A549 (cell line): ENCODE measurements around the gene OR6B3. TPM values are rescaled to one million over a fixed set of nuclear protein-coding genes. Genes with fewer than 3 reads are reported as not detected.

ENCODE experiments used
- ATAC-seq, 2 experiments: fragments of 200-7000 bp in 1 of 2; fragments of >200 bp in 1 of 2; cut with Nextera tagmentation in 1 of 2; cut with Tn5 transposase in 1 of 2; 3 replicates each; pipeline versions ENCODE4 v1.8.0 to v1.9.1; 2018 to 2020; ENCODE audit warnings: mild to moderate bottlenecking in 1 of 2, moderate library complexity in 1 of 2
- CTCF ChIA-PET: fragments of 300-600 bp; sonication (Branson Sonifier 250); formaldehyde crosslinking; extraction: SDS; loops from one replicate; lab custom pipeline; 2021; ENCODE audit warnings: antibody characterized with exemption, inconsistent platforms; lab: Yijun Ruan, JAX
- POLR2A ChIA-PET: fragments of 350-600 bp; formaldehyde crosslinking; extraction: SDS; loops from one replicate; lab custom pipeline; 2021; ENCODE audit warnings: antibody characterized with exemption, inconsistent platforms; lab: Yijun Ruan, JAX
- DNase-seq, 2 experiments: peaks; one replicate each; pipeline versions ENCODE4 v3.0.0 to v3.0.0-alpha.2; 2011 to 2016; ENCODE audit warnings: low read depth in 1 of 2, low spot score in 1 of 2
- FAIRE-seq: peaks from 2 replicates; lab custom pipeline; 2011; peaks lifted over from hg19 to GRCh38; lab: Jason Lieb, UNC
- H3K27ac ChIP-seq, 2 experiments: fragments of >200 bp; sonication (Bioruptor Twin); formaldehyde crosslinking; 3 replicates each; pipeline ENCODE4 v1.5.1; 2016 to 2017
- H3K4me1 ChIP-seq: fragments of >200 bp; sonication (Bioruptor Twin); formaldehyde crosslinking; 3 replicates; pipeline ENCODE4 v1.6.1; 2016
- H3K4me2 ChIP-seq: fragments of >200 bp; sonication (Bioruptor Twin); formaldehyde crosslinking; 3 replicates; pipeline ENCODE4 v1.6.1; 2016
- H3K4me3 ChIP-seq: fragments of >200 bp; sonication (Bioruptor Twin); formaldehyde crosslinking; 3 replicates; pipeline ENCODE4 v1.5.1; 2016
- H3K9me3 ChIP-seq: fragments of >200 bp; sonication (Bioruptor Twin); formaldehyde crosslinking; 3 replicates; pipeline ENCODE4 v1.6.1; 2016
- BHLHE40 ChIP-seq: IDR thresholded peaks from 2 replicates; pipeline ENCODE4 v1.6.1; 2012; ENCODE audit warnings: low read depth, low read length, inconsistent platforms
- EHF ChIP-seq: fragments of 250-450 bp; sonication (Bioruptor Pico); IDR thresholded peaks from 2 replicates; pipeline ENCODE4 v1.5.0; 2020; ENCODE audit warnings: mild to moderate bottlenecking
- EHMT2 ChIP-seq: fragments of 200-600 bp; sonication (generic); IDR thresholded peaks from 2 replicates; pipeline ENCODE4 v1.6.1; 2016; ENCODE audit warnings: antibody characterized with exemption, low read depth, mild to moderate bottlenecking, moderate library complexity
- EP300 ChIP-seq, 2 experiments: fragments of >200 bp; sonication (Bioruptor Twin); formaldehyde crosslinking; IDR thresholded peaks; 2 replicates in 1 of 2; 3 replicates in 1 of 2; pipeline ENCODE4 v1.6.1; 2016 to 2017
- GATA3 ChIP-seq: IDR thresholded peaks from 2 replicates; pipeline ENCODE4 v1.6.1; 2012; ENCODE audit warnings: borderline replicate concordance
- HEYL ChIP-seq: fragments of 250-450 bp; sonication (Bioruptor Pico); IDR thresholded peaks from 2 replicates; pipeline ENCODE4 v1.8.0; 2021; ENCODE audit warnings: mild to moderate bottlenecking, moderate library complexity
- JUNB ChIP-seq: fragments of >200 bp; sonication (Bioruptor Twin); formaldehyde crosslinking; IDR thresholded peaks from 2 replicates; pipeline ENCODE4 v1.6.1; 2016
- KDM1A ChIP-seq: fragments of 200-600 bp; sonication (generic); IDR thresholded peaks from 2 replicates; pipeline ENCODE4 v1.6.1; 2016; ENCODE audit warnings: low read depth, mild to moderate bottlenecking
- KDM5A ChIP-seq: fragments of 200-600 bp; sonication (generic); IDR thresholded peaks from 2 replicates; pipeline ENCODE4 v1.6.1; 2016; ENCODE audit warnings: antibody characterized with exemption, mild to moderate bottlenecking
- MYC ChIP-seq: IDR thresholded peaks from 2 replicates; pipeline ENCODE4 v1.6.1; 2012; ENCODE audit warnings: mild to moderate bottlenecking, inconsistent platforms, low read length, improper control_type of control experiment, borderline replicate concordance
- NFE2L2 ChIP-seq: fragments of 150-350 bp; conservative IDR thresholded peaks from 2 replicates; pipeline ENCODE4 v1.6.1; 2014; ENCODE audit warnings: low read length
- NPAS2 ChIP-seq: fragments of 250-450 bp; sonication (Bioruptor Pico); IDR thresholded peaks from 2 replicates; pipeline ENCODE4 v1.8.0; 2022; ENCODE audit warnings: mild to moderate bottlenecking, moderate library complexity, borderline replicate concordance
- POLR2AphosphoS2 ChIP-seq: conservative IDR thresholded peaks from 2 replicates; pipeline ENCODE4 v1.6.1; 2012; ENCODE audit warnings: low read length, improper control_type of control experiment, inconsistent platforms
- RARB ChIP-seq: fragments of 250-450 bp; sonication (Bioruptor Pico); IDR thresholded peaks from 2 replicates; pipeline ENCODE4 v1.8.0; 2021; ENCODE audit warnings: mild to moderate bottlenecking, moderate library complexity
- RCOR1 ChIP-seq: fragments of 150-350 bp; IDR thresholded peaks from 2 replicates; pipeline ENCODE4 v1.6.1; 2014; ENCODE audit warnings: antibody characterized with exemption, low read length, low read depth
- RFX5 ChIP-seq: fragments of 450-650 bp; IDR thresholded peaks from 2 replicates; pipeline ENCODE4 v1.7.1; 2014; ENCODE audit warnings: antibody characterized with exemption, mild to moderate bottlenecking, moderate library complexity
- RNF2 ChIP-seq: fragments of 200-600 bp; sonication (generic); IDR thresholded peaks from 2 replicates; pipeline ENCODE4 v1.6.1; 2016; ENCODE audit warnings: low read depth, mild to moderate bottlenecking, antibody characterized with exemption, moderate library complexity, borderline replicate concordance
- SMC3 ChIP-seq: fragments of >200 bp; sonication (Bioruptor Twin); formaldehyde crosslinking; IDR thresholded peaks from 3 replicates; pipeline ENCODE4 v1.6.1; 2018; ENCODE audit warnings: inconsistent platforms
- SREBF2 ChIP-seq: fragments of 450-650 bp; IDR thresholded peaks from 2 replicates; pipeline ENCODE4 v1.6.1; 2014; ENCODE audit warnings: mild to moderate bottlenecking, moderate library complexity
- TFCP2L1 ChIP-seq: fragments of 250-450 bp; sonication (Bioruptor Pico); IDR thresholded peaks from 2 replicates; pipeline ENCODE4 v1.5.0; 2021; ENCODE audit warnings: mild to moderate bottlenecking
- WGBS: methylation state at CpG from one replicate; pipeline ENCODE4 v1.1.6; 2017; ENCODE audit errors: missing lambda C conversion rate; 5-methylcytosine and 5-hydroxymethylcytosine counted together
- polyA plus RNA-seq, 4 experiments: library from polyadenylated mRNA; depleted of rRNA in 3 of 4; stranded (reverse); fragments of >200 nt; fragmentation: RNase III in 1 of 4; extraction: RNeasy Plus Mini Kit Qiagen cat#74134 plus additional on column Dnase treatment in 1 of 4; gene quantifications; 2 replicates in 3 of 4; 3 replicates in 1 of 4; pipeline ENCODE4 v1.2.3, GENCODE V29; 2011 to 2017
- TF ChIP-seq, protein P1 (sequence below): fragments of 450-650 bp; IDR thresholded peaks from 2 replicates; pipeline ENCODE4 v1.6.1; 2014; ENCODE audit warnings: antibody characterized with exemption
- TF ChIP-seq, protein P2 (sequence below): fragments of >200 bp; sonication (Bioruptor Twin); formaldehyde crosslinking; IDR thresholded peaks from 3 replicates; pipeline ENCODE4 v1.5.1; 2016
- TF ChIP-seq, protein P3 (sequence below): fragments of 250-450 bp; sonication (Bioruptor Pico); IDR thresholded peaks from 2 replicates; pipeline ENCODE4 v1.5.0; 2021; ENCODE audit warnings: mild to moderate bottlenecking, moderate library complexity, borderline replicate concordance
- TF ChIP-seq, protein P4 (sequence below): IDR thresholded peaks from 2 replicates; pipeline ENCODE4 v1.6.1; 2012; ENCODE audit warnings: low read depth, borderline replicate concordance
- TF ChIP-seq, protein P5 (sequence below): fragments of 250-450 bp; sonication (Bioruptor Pico); IDR thresholded peaks from 2 replicates; pipeline ENCODE4 v1.5.0; 2020; ENCODE audit warnings: low read depth, mild to moderate bottlenecking, moderate library complexity
- TF ChIP-seq, protein P6 (sequence below): fragments of >200 bp; sonication (Bioruptor Twin); formaldehyde crosslinking; IDR thresholded peaks from 2 replicates; pipeline ENCODE4 v1.6.1; 2016
- TF ChIP-seq, protein P7 (sequence below): fragments of 200-600 bp; sonication (generic); IDR thresholded peaks from 2 replicates; pipeline ENCODE4 v1.6.1; 2016; ENCODE audit warnings: antibody characterized with exemption, mild to moderate bottlenecking, moderate library complexity

The OR6B3 gene
- polyA plus RNA-seq, 2 of the 4 experiments (the other 2 are of a cell fraction) = not detected

DNA sequence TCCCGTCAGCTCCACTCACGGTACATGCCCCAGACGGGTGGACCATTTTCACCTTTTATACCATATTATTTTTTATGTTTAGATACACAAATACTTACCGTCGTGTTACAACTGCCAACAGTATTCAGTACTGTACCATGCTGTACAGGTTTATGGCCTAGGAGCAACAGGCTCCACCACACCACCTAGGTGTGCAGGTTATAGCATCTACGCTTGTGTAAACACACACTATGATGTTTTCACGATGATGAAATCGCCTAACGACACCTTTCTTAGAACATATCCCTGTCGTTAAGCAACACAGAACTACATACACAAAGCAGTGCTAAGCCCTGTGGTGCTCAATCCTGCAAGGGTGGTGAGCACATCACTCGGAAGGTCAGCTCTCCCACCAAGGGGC lies 52.6 kb downstream of the OR6B3 start:
- Histone ChIP-seq H3K27ac (no peak overlapping the region), H3K4me1 (no peaks in the 10 kb centered on the region), H3K4me3 (no peak overlapping the region), H3K4me2 (no peak overlapping the region), H3K9me3 (no peaks in the 10 kb centered on the region)
- POLR2A ChIA-PET = no interaction called here
- no peak for DNase-seq
- no peak for FAIRE-seq
- ATAC-seq = no peak
- CTCF ChIA-PET = interaction anchor here (1.2 to 5.3 kb wide), 4 partner anchors 9 to 856 kb away, joined by 3 to 34 read pairs (median 4); no protein-coding TSS in a partner anchor
- WGBS = 86% methylated on average over 11 of the region's 11 CpGs
- no peak for TF ChIP-seq NPAS2 (CRISPR knock-in tag)
- TF ChIP-seq, protein P1, sequence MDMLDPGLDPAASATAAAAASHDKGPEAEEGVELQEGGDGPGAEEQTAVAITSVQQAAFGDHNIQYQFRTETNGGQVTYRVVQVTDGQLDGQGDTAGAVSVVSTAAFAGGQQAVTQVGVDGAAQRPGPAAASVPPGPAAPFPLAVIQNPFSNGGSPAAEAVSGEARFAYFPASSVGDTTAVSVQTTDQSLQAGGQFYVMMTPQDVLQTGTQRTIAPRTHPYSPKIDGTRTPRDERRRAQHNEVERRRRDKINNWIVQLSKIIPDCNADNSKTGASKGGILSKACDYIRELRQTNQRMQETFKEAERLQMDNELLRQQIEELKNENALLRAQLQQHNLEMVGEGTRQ = no peak
- no peak for TF ChIP-seq KDM1A
- TF ChIP-seq GATA3 = no peak
- no peak for TF ChIP-seq HEYL (CRISPR knock-in tag)
- TF ChIP-seq NFE2L2 = no peak
- no peak for TF ChIP-seq RFX5
- TF ChIP-seq MYC = no peak
- no peak for TF ChIP-seq SREBF2
- no peak for TF ChIP-seq EHMT2
- no peak for TF ChIP-seq POLR2AphosphoS2
- no peak for TF ChIP-seq BHLHE40
- TF ChIP-seq, protein P2, sequence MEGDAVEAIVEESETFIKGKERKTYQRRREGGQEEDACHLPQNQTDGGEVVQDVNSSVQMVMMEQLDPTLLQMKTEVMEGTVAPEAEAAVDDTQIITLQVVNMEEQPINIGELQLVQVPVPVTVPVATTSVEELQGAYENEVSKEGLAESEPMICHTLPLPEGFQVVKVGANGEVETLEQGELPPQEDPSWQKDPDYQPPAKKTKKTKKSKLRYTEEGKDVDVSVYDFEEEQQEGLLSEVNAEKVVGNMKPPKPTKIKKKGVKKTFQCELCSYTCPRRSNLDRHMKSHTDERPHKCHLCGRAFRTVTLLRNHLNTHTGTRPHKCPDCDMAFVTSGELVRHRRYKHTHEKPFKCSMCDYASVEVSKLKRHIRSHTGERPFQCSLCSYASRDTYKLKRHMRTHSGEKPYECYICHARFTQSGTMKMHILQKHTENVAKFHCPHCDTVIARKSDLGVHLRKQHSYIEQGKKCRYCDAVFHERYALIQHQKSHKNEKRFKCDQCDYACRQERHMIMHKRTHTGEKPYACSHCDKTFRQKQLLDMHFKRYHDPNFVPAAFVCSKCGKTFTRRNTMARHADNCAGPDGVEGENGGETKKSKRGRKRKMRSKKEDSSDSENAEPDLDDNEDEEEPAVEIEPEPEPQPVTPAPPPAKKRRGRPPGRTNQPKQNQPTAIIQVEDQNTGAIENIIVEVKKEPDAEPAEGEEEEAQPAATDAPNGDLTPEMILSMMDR = no peak

DNA sequence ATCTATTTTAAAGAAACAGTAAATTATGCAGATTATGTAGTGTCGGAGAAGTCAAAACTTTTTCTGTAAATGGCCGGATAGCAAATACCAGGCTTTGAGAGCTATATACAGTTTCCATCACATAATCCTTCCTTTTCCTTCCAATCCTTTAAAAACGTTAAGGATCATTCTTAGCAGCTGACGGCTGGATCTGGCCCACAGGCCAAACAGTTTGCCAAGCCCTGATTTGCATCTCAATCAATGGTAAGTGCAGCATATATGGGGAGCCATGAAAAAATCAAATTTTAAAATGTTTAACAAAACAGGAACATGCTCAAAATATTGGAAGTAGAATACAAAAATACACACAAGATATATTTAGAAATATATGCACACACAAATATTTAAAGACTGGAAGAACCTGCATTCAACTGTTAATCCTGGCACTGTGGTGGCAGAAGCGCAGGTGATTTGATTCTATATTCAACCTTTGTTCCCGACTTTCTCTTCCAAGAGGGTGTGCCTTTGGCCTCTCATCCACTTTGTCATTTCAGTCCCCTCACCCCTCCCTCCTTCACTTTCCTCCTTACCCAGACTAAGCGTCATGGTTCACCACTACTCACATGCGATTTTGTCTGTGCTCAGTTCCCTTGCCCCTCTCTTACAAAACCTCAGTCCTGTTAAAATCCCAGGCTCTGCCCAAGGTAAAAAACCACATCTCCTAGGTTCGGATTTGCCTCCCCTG lies 55.5 kb downstream of the OR6B3 start:
- ChIA-PET CTCF (no interaction called here), POLR2A (no interaction called here)
- H3K4me3 ChIP-seq = no peak overlapping the region
- ATAC-seq (no peak), DNase-seq (no peak), FAIRE-seq (no peak)
- no peaks in the 10 kb centered on the region for H3K4me1 ChIP-seq
- 86% methylated on average over 9 of the region's 9 CpGs for WGBS
- no peak overlapping the region for H3K4me2 ChIP-seq
- H3K9me3 ChIP-seq = no peaks in the 10 kb centered on the region
- H3K27ac ChIP-seq = no peak overlapping the region
- TF ChIP-seq RARB (CRISPR knock-in tag) (no peak), KDM5A (no peak), EHF (CRISPR knock-in tag) (no peak), SMC3 (no peak), RNF2 (no peak), NFE2L2 (no peak), EP300 (IDR thresholded peaks at IDR 0.05) (no peak), TFCP2L1 (CRISPR knock-in tag) (no peak), EHMT2 (no peak), JUNB (no peak), RCOR1 (no peak), KDM1A (no peak)
- TF ChIP-seq, protein P3, sequence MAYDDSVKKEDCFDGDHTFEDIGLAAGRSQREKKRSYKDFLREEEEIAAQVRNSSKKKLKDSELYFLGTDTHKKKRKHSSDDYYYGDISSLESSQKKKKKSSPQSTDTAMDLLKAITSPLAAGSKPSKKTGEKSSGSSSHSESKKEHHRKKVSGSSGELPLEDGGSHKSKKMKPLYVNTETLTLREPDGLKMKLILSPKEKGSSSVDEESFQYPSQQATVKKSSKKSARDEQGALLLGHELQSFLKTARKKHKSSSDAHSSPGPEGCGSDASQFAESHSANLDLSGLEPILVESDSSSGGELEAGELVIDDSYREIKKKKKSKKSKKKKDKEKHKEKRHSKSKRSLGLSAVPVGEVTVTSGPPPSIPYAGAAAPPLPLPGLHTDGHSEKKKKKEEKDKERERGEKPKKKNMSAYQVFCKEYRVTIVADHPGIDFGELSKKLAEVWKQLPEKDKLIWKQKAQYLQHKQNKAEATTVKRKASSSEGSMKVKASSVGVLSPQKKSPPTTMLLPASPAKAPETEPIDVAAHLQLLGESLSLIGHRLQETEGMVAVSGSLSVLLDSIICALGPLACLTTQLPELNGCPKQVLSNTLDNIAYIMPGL (CRISPR knock-in tag) = no peak
- TF ChIP-seq, protein P4, sequence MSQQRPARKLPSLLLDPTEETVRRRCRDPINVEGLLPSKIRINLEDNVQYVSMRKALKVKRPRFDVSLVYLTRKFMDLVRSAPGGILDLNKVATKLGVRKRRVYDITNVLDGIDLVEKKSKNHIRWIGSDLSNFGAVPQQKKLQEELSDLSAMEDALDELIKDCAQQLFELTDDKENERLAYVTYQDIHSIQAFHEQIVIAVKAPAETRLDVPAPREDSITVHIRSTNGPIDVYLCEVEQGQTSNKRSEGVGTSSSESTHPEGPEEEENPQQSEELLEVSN = no peak
- TF ChIP-seq, protein P5, sequence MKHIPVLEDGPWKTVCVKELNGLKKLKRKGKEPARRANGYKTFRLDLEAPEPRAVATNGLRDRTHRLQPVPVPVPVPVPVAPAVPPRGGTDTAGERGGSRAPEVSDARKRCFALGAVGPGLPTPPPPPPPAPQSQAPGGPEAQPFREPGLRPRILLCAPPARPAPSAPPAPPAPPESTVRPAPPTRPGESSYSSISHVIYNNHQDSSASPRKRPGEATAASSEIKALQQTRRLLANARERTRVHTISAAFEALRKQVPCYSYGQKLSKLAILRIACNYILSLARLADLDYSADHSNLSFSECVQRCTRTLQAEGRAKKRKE (CRISPR knock-in tag) = no peak
- TF ChIP-seq, protein P6, sequence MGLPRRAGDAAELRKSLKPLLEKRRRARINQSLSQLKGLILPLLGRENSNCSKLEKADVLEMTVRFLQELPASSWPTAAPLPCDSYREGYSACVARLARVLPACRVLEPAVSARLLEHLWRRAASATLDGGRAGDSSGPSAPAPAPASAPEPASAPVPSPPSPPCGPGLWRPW = no peak
- TF ChIP-seq, protein P7, sequence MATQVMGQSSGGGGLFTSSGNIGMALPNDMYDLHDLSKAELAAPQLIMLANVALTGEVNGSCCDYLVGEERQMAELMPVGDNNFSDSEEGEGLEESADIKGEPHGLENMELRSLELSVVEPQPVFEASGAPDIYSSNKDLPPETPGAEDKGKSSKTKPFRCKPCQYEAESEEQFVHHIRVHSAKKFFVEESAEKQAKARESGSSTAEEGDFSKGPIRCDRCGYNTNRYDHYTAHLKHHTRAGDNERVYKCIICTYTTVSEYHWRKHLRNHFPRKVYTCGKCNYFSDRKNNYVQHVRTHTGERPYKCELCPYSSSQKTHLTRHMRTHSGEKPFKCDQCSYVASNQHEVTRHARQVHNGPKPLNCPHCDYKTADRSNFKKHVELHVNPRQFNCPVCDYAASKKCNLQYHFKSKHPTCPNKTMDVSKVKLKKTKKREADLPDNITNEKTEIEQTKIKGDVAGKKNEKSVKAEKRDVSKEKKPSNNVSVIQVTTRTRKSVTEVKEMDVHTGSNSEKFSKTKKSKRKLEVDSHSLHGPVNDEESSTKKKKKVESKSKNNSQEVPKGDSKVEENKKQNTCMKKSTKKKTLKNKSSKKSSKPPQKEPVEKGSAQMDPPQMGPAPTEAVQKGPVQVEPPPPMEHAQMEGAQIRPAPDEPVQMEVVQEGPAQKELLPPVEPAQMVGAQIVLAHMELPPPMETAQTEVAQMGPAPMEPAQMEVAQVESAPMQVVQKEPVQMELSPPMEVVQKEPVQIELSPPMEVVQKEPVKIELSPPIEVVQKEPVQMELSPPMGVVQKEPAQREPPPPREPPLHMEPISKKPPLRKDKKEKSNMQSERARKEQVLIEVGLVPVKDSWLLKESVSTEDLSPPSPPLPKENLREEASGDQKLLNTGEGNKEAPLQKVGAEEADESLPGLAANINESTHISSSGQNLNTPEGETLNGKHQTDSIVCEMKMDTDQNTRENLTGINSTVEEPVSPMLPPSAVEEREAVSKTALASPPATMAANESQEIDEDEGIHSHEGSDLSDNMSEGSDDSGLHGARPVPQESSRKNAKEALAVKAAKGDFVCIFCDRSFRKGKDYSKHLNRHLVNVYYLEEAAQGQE = no peak
